SK-N-SH (cell line): ENCODE results near the gene OSBPL8. TPM values are rescaled to one million over a fixed set of nuclear protein-coding genes. Genes with fewer than 3 reads are reported as not detected.
A peak's percentile ranks its signal among the peaks of the same experiment; 100 is the strongest.

Source experiments
- CTCF ChIA-PET: fragments of 300-600, 350-600 bp; formaldehyde crosslinking; extraction: SDS; loops from one replicate; lab custom pipeline; 2021; lab: Yijun Ruan, JAX
- POLR2A ChIA-PET: fragments of 350-600 bp; sonication (Branson Sonifier 250); formaldehyde crosslinking; extraction: SDS; loops from one replicate; lab custom pipeline; 2020; ENCODE audit warnings: antibody characterized with exemption, inconsistent platforms; lab: Yijun Ruan, JAX
- DNase-seq: peaks from one replicate; pipeline ENCODE4 v3.0.0; 2012
- H2AFZ ChIP-seq: fragments of 200-600 bp; sonication (generic); 2 replicates; pipeline ENCODE4 v1.8.1; 2016; ENCODE audit warnings: antibody characterized with exemption, mild to moderate bottlenecking, low read depth
- H3F3A ChIP-seq: fragments of 200-600 bp; sonication (generic); replicated peaks from 2 replicates; pipeline ENCODE3; 2016; ENCODE audit warnings: antibody characterized with exemption, mild to moderate bottlenecking; ENCODE audit not compliant: insufficient read depth
- H3K27ac ChIP-seq, 2 experiments: fragments of 200-500 bp in 1 of 2; fragments of 200-600 bp in 1 of 2; sonication (Bioruptor generic) in 1 of 2; sonication (generic), shearing (Covaris generic) in 1 of 2; 2 replicates each; pipeline versions ENCODE4 v1.5.1 to v1.6.1; 2014 to 2016; ENCODE audit warnings: low read depth in 2 of 2, inconsistent platforms in 1 of 2, low read length in 1 of 2, mild to moderate bottlenecking in 1 of 2, mixed read lengths in 1 of 2
- H3K27me3 ChIP-seq: fragments of 200-600 bp; sonication (generic), shearing (Covaris generic); 2 replicates; pipeline ENCODE4 v1.6.1; 2016; ENCODE audit warnings: mixed run types; ENCODE audit not compliant: insufficient read depth
- H3K36me3 ChIP-seq, 2 experiments: fragments of 200-500 bp in 1 of 2; fragments of 200-600 bp in 1 of 2; sonication (Bioruptor generic) in 1 of 2; sonication (generic) in 1 of 2; replicated peaks in 1 of 2; 2 replicates each; pipeline versions ENCODE3 to v1.5.1; 2014 to 2016; ENCODE audit warnings: low read length in 1 of 2, mild to moderate bottlenecking in 1 of 2; ENCODE audit not compliant: insufficient read depth in 2 of 2, control insufficient read depth in 1 of 2
- H3K4me1 ChIP-seq, 2 experiments: fragments of 200-500 bp in 1 of 2; fragments of 200-600 bp in 1 of 2; sonication (Bioruptor generic) in 1 of 2; sonication (generic), shearing (Covaris generic) in 1 of 2; 2 replicates each; pipeline versions ENCODE4 v1.5.1 to v1.6.1; 2014 to 2016; ENCODE audit warnings: low read depth in 1 of 2, low read length in 1 of 2, mixed run types in 1 of 2; ENCODE audit not compliant: insufficient read depth in 2 of 2, control insufficient read depth in 1 of 2
- H3K4me2 ChIP-seq: fragments of 200-600 bp; sonication (generic), shearing (Covaris generic); 2 replicates; pipeline ENCODE4 v1.6.1; 2017; ENCODE audit warnings: mixed run types
- H3K4me3 ChIP-seq, 2 experiments: fragments of 200-500 bp in 1 of 2; fragments of 200-600 bp in 1 of 2; sonication (Bioruptor generic) in 1 of 2; sonication (generic), shearing (Covaris generic) in 1 of 2; 2 replicates each; pipeline versions ENCODE4 v1.5.1 to v1.8.1; 2014 to 2016; ENCODE audit warnings: low read depth in 2 of 2, inconsistent platforms in 1 of 2, low read length in 1 of 2, mild to moderate bottlenecking in 1 of 2, mixed read lengths in 1 of 2, moderate library complexity in 1 of 2
- H3K79me2 ChIP-seq: fragments of 200-600 bp; sonication (generic); 2 replicates; pipeline ENCODE4 v1.8.1; 2017; ENCODE audit warnings: mild to moderate bottlenecking; ENCODE audit not compliant: insufficient read depth
- H3K9ac ChIP-seq: fragments of 200-600 bp; sonication (generic); 2 replicates; pipeline ENCODE4 v1.6.1; 2017; ENCODE audit warnings: mixed run types
- H3K9me2 ChIP-seq: fragments of 200-600 bp; sonication (generic); 2 replicates; pipeline ENCODE4 v1.6.1; 2017; ENCODE audit warnings: mixed run types
- H3K9me3 ChIP-seq: fragments of 200-600 bp; sonication (generic); 2 replicates; pipeline ENCODE4 v1.6.1; 2017; ENCODE audit warnings: mixed run types, mild to moderate bottlenecking, moderate library complexity
- H4K20me1 ChIP-seq: fragments of 200-600 bp; sonication (generic); 2 replicates; pipeline ENCODE4 v1.6.1; 2017; ENCODE audit warnings: mild to moderate bottlenecking, mixed run types; ENCODE audit not compliant: insufficient read depth
- EP300 ChIP-seq, 2 experiments: IDR thresholded peaks; 2 replicates each; pipeline versions ENCODE4 v1.4.0 to v1.6.1; 2012; ENCODE audit warnings: borderline replicate concordance in 1 of 2, low read depth in 1 of 2, low read length in 1 of 2
- EZH2phosphoT487 ChIP-seq: fragments of 200-600 bp; sonication (generic); IDR thresholded peaks from 2 replicates; pipeline ENCODE4 v1.6.1; 2017; ENCODE audit warnings: low read depth, mixed run types, mild to moderate bottlenecking, antibody characterized with exemption, moderate library complexity, borderline replicate concordance
- FOSL2 ChIP-seq: IDR thresholded peaks from 2 replicates; pipeline ENCODE4 v1.4.0; 2012; ENCODE audit warnings: low read depth, mild to moderate bottlenecking, moderate library complexity, borderline replicate concordance
- FOXM1 ChIP-seq: IDR thresholded peaks from 2 replicates; pipeline ENCODE4 v1.4.0; 2012; ENCODE audit warnings: low read depth, mild to moderate bottlenecking
- GABPA ChIP-seq: IDR thresholded peaks from 2 replicates; pipeline ENCODE4 v1.4.0; 2012; ENCODE audit warnings: low read depth, mild to moderate bottlenecking
- IRF3 ChIP-seq: fragments of 150-350 bp; IDR thresholded peaks from 2 replicates; pipeline ENCODE4 v1.6.1; 2016; ENCODE audit warnings: mild to moderate bottlenecking, low read depth, low read length
- JUND ChIP-seq: IDR thresholded peaks from 2 replicates; pipeline ENCODE4 v1.4.0; 2012
- MEF2A ChIP-seq: IDR thresholded peaks from 2 replicates; pipeline ENCODE4 v1.4.0; 2012; ENCODE audit warnings: low read depth, borderline replicate concordance
- NFIC ChIP-seq: IDR thresholded peaks from 2 replicates; pipeline ENCODE4 v1.4.0; 2012; ENCODE audit warnings: borderline replicate concordance
- PBX3 ChIP-seq: IDR thresholded peaks from 2 replicates; pipeline ENCODE4; 2012
- POLR2AphosphoS5 ChIP-seq: IDR thresholded peaks from 2 replicates; pipeline ENCODE4 v1.6.1; 2012; ENCODE audit warnings: low read depth, low read length
- RAD21 ChIP-seq: IDR thresholded peaks from 2 replicates; pipeline ENCODE4 v1.6.1; 2012; ENCODE audit warnings: mild to moderate bottlenecking, low read length
- RCOR1 ChIP-seq: fragments of 150-350 bp; IDR thresholded peaks from 2 replicates; pipeline ENCODE4 v1.6.1; 2017; ENCODE audit warnings: antibody characterized with exemption, low read length
- RXRA ChIP-seq: IDR thresholded peaks from 2 replicates; pipeline ENCODE4 v1.4.0; 2012; ENCODE audit warnings: low read depth, mild to moderate bottlenecking, borderline replicate concordance
- SIN3A ChIP-seq: IDR thresholded peaks from 2 replicates; pipeline ENCODE4 v1.6.1; 2012; ENCODE audit warnings: low read depth, mild to moderate bottlenecking, low read length, moderate library complexity, borderline replicate concordance
- SMC3 ChIP-seq: IDR thresholded peaks from 2 replicates; pipeline ENCODE4 v1.6.1; 2012; ENCODE audit warnings: low read depth, low read length, improper control_type of control experiment
- TCF12 ChIP-seq: IDR thresholded peaks from 2 replicates; pipeline ENCODE4 v1.4.0; 2012
- TEAD4 ChIP-seq: IDR thresholded peaks from 2 replicates; pipeline ENCODE4 v1.4.0; 2012; ENCODE audit warnings: mild to moderate bottlenecking, borderline replicate concordance; ENCODE audit not compliant: insufficient read depth
- USF2 ChIP-seq: fragments of 150-350 bp; IDR thresholded peaks from 2 replicates; pipeline ENCODE4 v1.6.1; 2017; ENCODE audit warnings: antibody characterized with exemption, low read length, low read depth, borderline replicate concordance
- YY1 ChIP-seq: IDR thresholded peaks from 2 replicates; pipeline ENCODE4 v1.4.0; 2012; ENCODE audit warnings: low read depth, mild to moderate bottlenecking
- WGBS: methylation state at CpG from one replicate; pipeline ENCODE4 v1.1.6; 2017; ENCODE audit warnings: low lambda C conversion rate; 5-methylcytosine and 5-hydroxymethylcytosine counted together
- polyA plus RNA-seq, 3 experiments: library from polyadenylated mRNA; depleted of rRNA; stranded (reverse); fragments of >200 nt; gene quantifications; 2 replicates each; pipeline ENCODE4 v1.2.3, GENCODE V29; 2012
- TF ChIP-seq, protein P1 (sequence below): IDR thresholded peaks from 2 replicates; pipeline ENCODE4 v1.4.0; 2012; ENCODE audit warnings: low read depth
- TF ChIP-seq, protein P2 (sequence below): fragments of 200-600 bp; sonication (generic); IDR thresholded peaks from 2 replicates; pipeline ENCODE4 v1.6.1; 2017; ENCODE audit warnings: antibody characterized with exemption, mild to moderate bottlenecking, moderate library complexity

OSBPL8 gene
- polyA plus RNA-seq, 1 of the 3 experiments (the other 2 are of a cell fraction): 10.6 TPM

GRCh38 chr12:76455582-76456345 lies 103.8 kb downstream of the OSBPL8 start:
- Histone ChIP-seq H3K36me3 (peaks cover 0 to 6% of the 10 kb centered on the region in 2 experiments), H2AFZ (no peak overlapping the region), H3K4me3 (no peak overlapping the region; a peak in 1 of 4 replicates), H3K27ac (peak overlapping the region; percentile 56 to 67; a peak in 3 of 4 replicates), H3K27me3 (no peaks in the 10 kb centered on the region), H3K9me2 (no peaks in the 10 kb centered on the region), H3K4me1 (peaks cover 0 to 7% of the 10 kb centered on the region in 2 experiments; a peak in 2 of 4 replicates), H4K20me1 (no peaks in the 10 kb centered on the region), H3K79me2 (peaks cover 69% of the 10 kb centered on the region), H3F3A (peaks cover 22% of the 10 kb centered on the region), H3K9me3 (no peaks in the 10 kb centered on the region), H3K4me2 (peak overlapping the region; percentile 22; the same call in 1 of the 2 replicates), H3K9ac (peak overlapping the region; percentile 21; the same call in 1 of the 2 replicates)
- DNase-seq: peak; percentile 42
- TF ChIP-seq RCOR1 (no peak), GABPA (no peak), EZH2phosphoT487 (no peak), MEF2A (no peak), POLR2AphosphoS5 (peak; percentile 32; the same call in 1 of the 2 replicates), NFIC (peak; percentile 58; the same call in 1 of the 2 replicates), IRF3 (no peak), EP300 (IDR thresholded peaks at IDR 0.05; ENCODE audit: borderline replicate concordance in 1 of 2, low read depth in 1 of 2, low read length in 1 of 2) (no peak; a peak in 1 of 4 replicates), RAD21 (peak; percentile 95), RXRA (peak; percentile 21; the same call in 1 of the 2 replicates), JUND (peak; percentile 94), TEAD4 (peak; percentile 62; the same call in 1 of the 2 replicates), SMC3 (peak; percentile 75), PBX3 (0 out of 2 replicates have a peak, but pooled peaks have one; percentile 39), SIN3A (no peak), USF2 (no peak), FOXM1 (no peak), TCF12 (peak; percentile 49; the same call in 1 of the 2 replicates), FOSL2 (peak; percentile 89), YY1 (no peak)
- TF ChIP-seq, protein P1, sequence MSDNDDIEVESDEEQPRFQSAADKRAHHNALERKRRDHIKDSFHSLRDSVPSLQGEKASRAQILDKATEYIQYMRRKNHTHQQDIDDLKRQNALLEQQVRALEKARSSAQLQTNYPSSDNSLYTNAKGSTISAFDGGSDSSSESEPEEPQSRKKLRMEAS: 0 out of 2 replicates have a peak, but pooled peaks have one; percentile 12
- TF ChIP-seq, protein P2, sequence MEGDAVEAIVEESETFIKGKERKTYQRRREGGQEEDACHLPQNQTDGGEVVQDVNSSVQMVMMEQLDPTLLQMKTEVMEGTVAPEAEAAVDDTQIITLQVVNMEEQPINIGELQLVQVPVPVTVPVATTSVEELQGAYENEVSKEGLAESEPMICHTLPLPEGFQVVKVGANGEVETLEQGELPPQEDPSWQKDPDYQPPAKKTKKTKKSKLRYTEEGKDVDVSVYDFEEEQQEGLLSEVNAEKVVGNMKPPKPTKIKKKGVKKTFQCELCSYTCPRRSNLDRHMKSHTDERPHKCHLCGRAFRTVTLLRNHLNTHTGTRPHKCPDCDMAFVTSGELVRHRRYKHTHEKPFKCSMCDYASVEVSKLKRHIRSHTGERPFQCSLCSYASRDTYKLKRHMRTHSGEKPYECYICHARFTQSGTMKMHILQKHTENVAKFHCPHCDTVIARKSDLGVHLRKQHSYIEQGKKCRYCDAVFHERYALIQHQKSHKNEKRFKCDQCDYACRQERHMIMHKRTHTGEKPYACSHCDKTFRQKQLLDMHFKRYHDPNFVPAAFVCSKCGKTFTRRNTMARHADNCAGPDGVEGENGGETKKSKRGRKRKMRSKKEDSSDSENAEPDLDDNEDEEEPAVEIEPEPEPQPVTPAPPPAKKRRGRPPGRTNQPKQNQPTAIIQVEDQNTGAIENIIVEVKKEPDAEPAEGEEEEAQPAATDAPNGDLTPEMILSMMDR: peak; percentile 82
- 24% methylated on average over 2 of the region's 2 CpGs for WGBS
- CTCF ChIA-PET: interaction anchor here (0.6 to 2.4 kb wide), 41 partner anchors 10 to 971 kb away, joined by 3 to 30 read pairs (median 4); partner anchors contain the start of genes BBS10 and OSBPL8
- POLR2A ChIA-PET: interaction anchor here (0.6 to 1.0 kb wide), 3 partner anchors 103 to 230 kb away, joined by 4 read pairs; partner anchors contain the start of gene BBS10
